ENCODE measurements around the gene BIRC5.
A peak's percentile ranks its signal among the peaks of the same experiment; 100 is the strongest.
"Not testable (repeated sequence)": the region's sequence is repeated elsewhere in the genome, so short reads cannot be mapped to it uniquely, and the experiment has no call there.

The BIRC5 gene

DNA sequence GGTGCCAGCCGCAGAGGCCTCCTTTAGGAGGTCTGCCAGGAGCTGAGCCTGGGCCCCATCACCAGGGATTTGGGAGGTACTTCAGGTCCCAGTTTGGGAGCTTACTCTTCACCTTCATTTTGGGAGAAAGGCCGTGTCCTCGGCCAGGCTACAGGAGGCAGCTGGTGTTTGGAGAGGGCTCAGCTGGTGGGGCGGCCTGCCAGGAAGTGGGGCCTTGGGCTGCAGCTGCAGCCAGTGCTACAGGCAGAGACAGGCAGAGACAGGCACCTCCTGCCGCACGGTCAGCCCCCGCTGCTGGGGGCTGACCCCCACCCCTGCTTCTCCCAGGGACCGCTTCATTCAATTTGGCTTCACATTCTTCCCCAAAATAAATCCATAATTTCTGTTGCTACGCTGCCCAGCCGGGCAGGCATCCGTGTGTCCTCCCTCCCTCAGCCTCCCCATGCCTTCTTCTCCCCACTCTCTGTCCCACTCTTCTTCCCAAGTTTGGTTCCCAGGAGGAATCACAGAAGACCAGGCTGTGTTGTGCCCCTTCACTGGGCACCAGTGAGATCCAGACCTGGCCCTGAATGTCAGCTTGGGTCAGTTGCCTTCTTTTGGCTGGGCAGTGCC lies 23.5 kb downstream of the BIRC5 start:
- H3K27ac ChIP-seq: no peak overlapping the region
- no peak for DNase-seq (ENCODE audit: low read depth, low spot score)

DNA sequence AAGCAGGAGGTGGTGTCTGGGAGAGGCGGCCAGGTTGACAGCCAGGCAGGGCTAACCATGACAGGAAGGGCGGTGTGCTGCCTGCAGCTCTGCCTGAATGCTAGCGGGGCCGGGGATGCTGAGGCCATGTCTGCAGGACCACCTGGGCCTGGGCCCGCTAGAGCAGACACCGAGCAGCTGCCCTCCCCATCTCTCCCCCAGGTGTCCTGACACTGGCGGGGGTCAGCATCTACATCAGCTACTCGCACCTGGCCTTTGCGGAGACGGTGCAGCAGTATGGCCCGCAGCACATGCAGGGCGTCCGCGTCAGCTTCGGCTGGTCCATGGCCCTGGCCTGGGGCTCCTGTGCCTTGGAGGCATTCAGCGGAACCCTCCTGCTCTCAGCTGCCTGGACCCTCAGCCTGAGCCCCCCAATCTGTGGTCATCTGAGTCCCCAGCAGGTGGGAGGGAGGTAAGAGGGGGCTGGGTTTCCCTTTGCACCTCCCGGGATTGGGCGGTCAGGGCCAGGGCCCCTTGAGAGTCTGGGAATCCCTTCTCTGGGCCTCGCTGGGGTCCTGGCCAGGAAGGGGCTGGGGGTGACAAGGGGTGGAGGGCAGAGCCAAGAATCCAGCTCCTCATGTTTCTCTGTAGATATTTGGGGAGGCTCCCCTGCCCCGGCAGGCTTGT lies 24.9 kb downstream of the BIRC5 start:
- no peak for DNase-seq (ENCODE audit: low read depth, low spot score)
- no peak overlapping the region for H3K27ac ChIP-seq

DNA sequence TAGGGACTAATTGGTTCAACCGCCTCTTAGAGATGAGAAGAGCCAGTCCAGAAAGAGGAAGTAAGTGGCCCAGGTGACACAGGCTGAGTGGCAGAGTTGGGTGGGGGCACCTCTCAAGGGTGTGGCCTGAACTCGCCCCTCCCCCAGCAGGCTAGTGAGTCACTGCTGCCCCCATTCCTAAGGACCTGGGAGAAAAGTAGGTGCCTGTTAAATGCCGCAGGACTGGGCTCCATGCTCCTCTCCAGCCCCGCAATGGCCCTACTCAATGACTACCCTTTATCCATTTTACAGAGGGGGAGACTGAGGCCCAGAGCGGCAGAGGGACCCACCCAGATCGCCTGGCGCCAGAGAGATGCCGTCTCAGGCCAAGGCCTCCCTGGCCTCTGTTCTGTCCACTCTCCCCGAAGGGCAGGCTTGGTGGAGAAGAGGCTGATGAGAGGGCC lies 25.5 kb downstream of the BIRC5 start:
- no peak for DNase-seq (ENCODE audit: low read depth, low spot score)
- no peak overlapping the region for H3K27ac ChIP-seq

DNA sequence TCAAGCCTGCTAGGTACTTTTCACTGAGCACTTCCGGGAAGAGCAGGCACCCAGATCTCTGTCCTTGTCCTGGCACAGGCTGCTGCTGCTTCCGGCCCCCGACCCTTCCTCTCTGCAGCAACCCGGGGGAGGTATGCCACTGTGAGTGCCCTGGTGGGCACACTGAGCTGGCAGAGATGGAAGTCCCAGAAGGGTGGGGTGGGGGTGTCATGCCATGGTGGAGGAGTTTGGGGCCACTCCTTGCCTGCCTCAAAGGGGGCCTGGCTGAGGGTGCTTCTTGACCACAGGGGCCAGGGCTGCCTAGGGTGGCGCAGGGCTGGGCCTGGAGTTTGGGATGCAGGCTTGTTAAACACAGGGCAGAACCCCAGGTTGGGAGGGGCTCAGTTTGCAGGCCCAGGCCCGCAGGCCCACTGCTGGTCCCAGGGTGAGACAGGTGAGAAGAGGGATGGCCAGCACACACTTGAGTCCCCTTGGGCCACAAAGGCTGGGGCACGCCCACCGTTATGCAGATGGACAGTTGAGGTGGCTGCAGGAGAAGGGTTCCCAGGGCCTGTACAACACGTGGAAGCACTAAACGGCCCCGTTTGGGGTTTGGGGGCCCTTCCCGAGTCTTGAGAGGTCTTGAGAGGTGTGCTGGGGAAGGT lies 26.1 kb downstream of the BIRC5 start:
- DNase-seq (ENCODE audit: low read depth, low spot score): no peak

DNA sequence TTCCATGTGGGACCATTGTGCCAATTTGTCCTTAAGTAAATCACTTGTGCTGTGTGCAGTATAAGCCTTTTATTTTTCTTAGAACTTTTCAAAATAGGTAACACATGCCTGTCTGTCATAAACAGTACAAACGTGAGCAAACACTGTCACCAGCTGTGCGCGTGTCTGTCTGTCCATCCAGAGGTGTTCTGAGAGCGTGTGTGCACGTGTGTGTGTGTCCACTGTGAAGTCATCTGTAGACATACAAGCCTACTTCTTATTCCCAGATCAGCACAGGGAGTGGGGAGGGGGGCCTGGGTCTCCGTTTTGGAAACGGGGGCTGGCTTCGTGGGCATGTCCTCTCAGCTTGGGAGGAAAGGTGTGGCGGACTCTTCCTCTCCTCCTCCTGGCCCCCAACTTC lies 26.8 kb downstream of the BIRC5 start:
- no peak overlapping the region for H3K27ac ChIP-seq
- no peak for DNase-seq (ENCODE audit: low read depth, low spot score)

More for the DNA sequence above, 26.1 kb downstream of the BIRC5 start:
- no peak overlapping the region for H3K27ac ChIP-seq

DNA sequence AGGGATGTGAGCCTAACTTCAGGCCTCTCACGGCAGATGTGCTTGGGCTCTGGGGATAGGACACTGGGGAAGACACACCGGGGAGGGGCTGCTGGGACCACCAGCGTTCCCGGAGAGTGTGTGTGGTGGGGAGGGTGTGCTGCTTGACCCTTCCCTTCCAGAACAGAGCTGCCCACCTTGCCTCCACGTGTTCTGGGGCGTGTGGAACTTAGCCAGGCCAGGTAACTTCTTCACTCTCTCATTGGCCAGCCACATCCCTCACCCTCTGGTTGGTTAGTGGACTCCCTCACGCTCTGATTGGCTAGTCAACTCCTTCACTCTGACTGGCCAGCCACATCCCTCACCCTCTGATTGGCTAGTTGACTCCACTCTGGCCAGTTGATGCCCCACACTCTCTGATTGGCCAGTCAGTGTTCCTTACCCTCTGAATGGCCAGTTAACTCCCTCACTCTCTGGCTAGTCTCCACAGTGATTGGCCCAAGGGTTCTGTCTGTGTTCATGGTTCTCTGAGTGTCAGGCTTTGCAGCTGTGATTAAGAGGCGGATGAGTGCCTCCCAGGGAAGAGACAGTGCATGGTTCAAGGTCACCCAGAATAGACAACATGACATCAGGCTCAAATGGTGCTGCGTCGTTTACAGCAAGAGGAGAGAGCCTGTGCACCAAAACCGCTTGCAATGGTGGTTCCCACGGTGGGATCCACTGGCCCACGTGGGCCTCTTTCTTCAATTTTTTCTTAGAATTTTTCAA lies 27.4 kb downstream of the BIRC5 start:
- no peak for DNase-seq (ENCODE audit: low read depth, low spot score)
- no peak overlapping the region for H3K27ac ChIP-seq

DNA sequence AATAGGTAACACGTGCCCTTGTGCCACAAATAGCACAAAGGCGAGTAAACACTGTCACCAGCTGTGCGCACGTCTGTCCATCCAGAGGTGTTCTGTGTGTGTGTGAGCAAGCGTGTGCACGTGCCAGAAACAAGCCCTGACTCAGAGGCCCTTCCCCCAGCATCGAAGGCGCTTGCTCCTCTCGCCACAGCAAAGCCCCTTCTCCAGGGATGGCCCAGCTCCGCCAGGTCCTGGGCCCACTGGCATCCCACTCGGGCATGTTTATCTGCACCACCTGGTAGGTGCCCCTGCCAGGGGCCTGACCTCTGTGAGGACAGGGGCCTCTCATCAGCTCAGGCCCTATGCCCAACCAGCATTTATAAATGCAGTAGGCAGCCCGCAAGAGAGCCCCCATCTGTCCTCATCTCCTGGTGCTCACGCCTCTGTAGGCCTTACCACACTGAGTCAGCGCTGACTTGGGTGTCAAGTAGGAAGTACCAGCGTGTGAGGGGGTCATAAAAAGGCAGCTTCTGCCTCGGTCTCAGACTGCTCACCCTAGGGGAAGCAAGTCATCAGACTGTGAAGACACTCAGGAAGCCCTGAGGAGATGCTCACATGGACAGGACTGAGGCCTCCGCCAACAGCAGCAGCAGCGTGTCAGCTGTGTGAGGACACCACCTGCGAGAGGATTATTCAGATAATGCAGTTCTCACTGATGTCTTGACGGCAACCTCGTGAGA lies 28.1 kb downstream of the BIRC5 start:
- no peak overlapping the region for H3K27ac ChIP-seq
- DNase-seq (ENCODE audit: low read depth, low spot score): no peak

DNA sequence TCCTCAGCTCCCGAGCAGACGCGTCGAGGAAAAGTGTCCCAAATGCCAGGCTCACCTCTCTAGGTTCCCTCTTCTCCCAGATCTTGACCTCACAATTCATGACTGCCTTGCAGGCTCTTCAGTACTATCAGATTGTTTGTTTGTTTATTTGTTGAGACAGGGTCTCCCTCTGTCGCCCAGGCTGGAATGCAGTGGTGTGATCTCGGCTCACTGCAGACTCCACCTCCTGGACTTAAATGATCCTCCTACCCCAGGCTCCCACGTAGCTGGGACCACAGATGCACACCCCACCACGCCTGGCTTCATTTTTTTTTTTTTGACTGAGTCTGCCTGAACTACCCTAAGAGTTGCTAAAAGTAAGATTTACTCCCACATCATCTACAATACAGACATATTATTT lies 33.3 kb downstream of the BIRC5 start:
- DNase-seq (ENCODE audit: low read depth, low spot score): no peak
- H3K27ac ChIP-seq: no peak overlapping the region

DNA sequence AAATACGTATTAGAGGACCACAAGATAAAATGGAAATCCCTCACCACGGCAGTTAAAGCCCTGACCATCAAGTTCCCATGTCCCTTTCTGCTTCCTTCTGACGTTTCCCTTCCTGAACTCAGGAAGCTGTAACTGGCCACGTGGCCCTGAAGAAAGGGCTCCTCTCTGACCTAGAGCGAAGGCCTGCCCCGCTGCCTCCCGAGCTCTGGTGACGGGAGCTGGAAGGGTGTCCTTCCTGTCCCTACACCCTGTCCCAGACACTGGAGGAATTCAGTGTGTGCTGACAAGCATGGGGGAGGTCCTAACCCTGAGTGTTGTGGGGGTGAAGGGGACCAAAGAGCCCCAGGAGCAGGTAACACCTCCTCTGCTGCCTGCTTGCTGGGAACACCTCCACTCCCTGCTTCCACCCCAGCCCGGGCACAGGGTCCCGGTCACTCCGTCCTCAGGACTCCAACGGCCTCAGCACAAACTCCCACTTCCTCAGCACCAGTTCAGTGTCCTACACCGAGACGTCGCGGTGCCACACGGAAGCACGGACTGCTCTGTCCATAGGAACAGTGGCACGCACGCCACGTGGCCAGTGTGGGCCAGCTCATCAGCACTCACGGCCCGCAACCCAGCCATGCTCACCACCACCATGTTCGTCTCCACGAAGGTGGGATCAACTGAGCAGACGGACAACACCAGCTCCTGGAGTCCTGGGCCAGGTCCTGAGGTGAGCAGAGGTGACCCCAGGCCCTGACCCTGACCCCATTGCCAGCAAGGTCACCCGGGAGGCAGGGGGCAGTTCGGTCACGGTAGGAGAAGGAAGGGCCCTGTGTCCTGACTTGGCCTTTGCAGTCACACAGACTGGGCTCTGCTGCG lies 34.2 kb downstream of the BIRC5 start:
- H3K27ac ChIP-seq: no peak overlapping the region
- DNase-seq (ENCODE audit: low read depth, low spot score): no peak

DNA sequence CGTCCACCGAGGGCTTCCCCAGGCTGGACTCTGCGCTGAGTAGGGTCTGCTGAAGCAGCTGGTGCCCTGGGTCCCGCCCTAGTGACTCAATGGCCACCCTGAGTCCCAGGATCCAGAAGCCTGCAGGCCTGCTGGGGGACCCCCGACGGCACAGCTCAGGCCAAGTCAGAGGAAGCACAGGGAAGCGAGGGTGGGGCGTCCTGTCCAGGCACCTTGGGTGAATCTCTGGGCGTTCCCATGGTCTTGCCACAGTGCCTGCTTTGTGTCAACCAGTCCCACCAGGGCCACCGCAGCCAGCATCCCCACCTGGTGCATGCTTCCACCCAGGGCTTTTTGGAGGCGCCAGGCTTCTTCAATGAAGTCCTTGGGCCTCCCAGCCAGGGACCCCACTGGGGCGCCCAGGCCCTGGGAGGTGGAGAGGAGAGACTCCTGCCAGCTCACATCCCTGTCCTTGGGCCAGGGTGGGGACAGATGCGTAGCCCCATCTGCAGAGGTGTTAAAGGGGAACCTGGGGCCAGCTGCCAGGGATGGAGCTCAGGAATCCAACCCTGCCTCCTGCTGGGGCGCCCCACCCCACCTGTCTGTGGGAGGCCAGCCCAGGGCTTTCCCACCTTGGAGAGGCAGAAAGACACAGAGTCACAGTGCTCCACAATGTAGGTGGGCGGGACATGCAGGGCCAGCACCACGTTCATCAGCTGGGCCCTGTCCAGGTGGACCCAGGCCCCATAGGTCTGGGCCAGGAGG lies 35.2 kb downstream of the BIRC5 start:
- DNase-seq (ENCODE audit: low read depth, low spot score): no peak
- H3K27ac ChIP-seq: no peak overlapping the region

DNA sequence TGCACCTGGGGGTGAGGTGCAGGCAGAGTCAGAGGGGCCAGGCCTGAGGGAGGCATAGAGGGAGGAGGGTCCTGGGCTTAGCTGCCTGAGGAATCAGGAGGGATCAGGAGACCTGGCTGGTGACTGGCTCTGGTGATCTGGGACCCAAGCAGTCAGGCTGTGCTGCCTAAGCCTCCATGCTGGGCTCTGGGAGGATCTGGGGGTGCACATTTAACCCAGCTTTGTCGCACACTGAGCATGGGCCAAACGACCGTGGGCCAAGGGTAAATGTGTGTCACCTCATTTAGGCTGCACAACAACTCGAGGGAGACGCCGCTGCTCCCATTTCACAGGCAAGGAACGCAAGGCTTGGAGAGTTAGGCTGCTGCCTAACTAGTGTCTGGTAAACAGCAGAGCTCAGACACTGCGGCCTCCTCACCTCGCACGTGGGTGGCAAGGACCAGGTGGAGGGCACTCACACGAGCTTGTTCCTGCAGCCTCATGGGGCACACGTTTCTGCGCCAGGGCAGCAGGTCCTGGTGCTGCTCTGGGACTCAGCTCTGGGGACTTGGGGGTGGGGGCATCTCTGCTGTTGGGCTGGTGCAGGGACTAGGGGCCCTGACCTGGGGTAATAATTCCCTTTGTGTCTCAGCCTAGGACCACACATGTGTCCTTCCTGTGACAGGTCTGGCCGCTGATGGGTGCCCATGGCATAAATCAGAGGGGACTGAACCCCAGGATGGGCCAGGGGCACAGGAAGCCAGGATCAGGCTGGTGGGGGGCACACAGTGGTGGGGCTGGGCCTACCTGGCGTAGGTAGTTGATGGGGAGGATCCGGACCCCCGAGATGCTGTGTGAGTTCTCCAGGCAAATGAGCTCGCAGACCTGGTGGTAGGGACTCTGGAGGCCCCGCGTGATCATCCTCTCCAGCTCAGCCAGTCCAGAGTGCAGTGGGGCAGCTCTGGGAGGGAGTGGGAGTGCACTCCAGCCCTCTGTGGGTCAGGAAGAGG lies 36.1 kb downstream of the BIRC5 start:
- no peak overlapping the region for H3K27ac ChIP-seq

DNA sequence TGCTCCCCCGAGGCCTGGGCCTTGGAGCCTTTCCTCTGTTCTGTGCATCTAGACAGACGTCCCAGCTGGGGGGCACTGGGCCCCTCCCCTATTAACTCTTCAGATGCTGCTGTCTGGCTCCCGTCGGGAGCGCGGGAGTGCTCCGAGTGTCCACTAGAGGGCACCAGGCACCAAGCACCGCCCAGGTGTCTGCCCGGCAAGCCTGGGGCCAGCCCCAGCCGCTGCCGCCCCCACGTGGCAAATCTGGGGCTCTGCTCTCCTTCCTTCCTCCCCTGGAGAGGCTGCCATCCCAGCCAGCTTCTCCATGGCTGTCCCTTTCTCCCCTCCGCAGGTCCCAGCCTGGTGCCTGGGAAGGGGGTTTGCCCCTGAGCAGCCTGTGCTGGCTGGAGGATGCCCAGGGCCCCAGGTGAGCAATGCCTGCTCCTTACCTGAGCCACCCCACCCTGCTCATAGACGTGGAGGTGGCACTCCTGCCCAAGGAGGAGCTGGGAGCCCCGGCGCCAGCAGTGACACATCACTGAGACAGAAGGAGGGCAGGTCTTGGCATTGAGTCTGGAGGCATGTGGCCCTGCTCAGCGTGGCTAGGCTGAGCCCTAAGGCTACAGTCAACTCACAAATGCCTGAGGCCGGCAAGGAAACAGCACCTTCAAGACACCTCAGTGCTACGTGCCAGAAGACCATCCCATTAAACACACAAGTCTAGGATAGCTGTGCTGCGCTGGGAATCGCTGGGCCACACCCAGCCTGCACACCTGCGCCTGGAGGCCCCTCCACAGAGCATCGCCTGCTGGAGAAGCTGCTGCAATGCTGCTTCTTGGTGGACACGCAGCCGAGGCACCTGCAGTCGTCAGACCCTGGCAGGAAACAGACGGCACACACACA lies 37.1 kb downstream of the BIRC5 start:
- peak; percentile 63 for DNase-seq (ENCODE audit: low read depth, low spot score)
- H3K27ac ChIP-seq: peak overlapping the region; percentile 41

More for the DNA sequence above, 36.1 kb downstream of the BIRC5 start:
- DNase-seq (ENCODE audit: low read depth, low spot score): no peak

DNA sequence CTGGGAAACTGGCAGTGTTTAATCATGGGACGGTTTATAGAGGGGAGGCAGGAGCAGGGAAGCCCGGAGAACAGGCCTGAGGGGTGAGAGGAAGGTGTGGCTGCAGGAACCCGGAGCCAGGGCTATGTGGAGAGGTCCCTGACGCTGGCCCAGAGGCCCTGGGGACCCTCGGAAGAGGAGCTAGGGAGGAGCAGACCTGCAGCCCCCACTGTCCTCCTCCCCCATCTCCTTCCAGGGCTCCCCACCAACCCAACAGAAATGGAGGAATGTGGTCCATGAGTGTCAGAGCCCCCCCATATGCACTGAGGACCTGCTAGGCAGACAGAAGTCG lies 37.7 kb downstream of the BIRC5 start:
- H3K27ac ChIP-seq: no peak overlapping the region
- no peak for DNase-seq (ENCODE audit: low read depth, low spot score)

DNA sequence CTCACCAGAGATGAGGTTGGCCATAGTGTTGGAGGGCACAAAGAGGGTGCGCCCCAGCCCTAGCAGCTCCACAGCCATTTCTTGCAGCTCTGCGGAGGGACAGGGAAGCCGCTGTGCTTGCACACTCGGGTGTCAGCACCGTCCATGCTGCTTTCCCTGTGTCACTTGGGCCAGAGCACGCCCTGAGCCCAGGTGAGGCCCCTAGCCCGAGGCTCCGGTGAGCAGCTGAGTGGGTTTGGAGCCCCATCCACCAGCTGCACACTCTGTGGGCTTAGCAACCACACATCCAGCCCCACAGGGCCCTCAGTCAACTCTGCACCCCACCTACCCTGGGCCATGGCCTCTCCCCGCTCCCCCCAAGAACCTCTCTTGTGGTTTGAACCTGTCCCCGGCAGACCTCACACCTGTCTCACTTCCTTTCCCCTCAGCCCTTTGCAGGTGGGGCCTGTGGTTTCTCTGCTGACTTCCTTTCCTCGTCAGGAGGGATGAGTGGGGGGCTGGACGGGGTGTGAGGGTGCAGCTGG lies 38.1 kb downstream of the BIRC5 start:
- no peak for DNase-seq (ENCODE audit: low read depth, low spot score)
- no peak overlapping the region for H3K27ac ChIP-seq

DNA sequence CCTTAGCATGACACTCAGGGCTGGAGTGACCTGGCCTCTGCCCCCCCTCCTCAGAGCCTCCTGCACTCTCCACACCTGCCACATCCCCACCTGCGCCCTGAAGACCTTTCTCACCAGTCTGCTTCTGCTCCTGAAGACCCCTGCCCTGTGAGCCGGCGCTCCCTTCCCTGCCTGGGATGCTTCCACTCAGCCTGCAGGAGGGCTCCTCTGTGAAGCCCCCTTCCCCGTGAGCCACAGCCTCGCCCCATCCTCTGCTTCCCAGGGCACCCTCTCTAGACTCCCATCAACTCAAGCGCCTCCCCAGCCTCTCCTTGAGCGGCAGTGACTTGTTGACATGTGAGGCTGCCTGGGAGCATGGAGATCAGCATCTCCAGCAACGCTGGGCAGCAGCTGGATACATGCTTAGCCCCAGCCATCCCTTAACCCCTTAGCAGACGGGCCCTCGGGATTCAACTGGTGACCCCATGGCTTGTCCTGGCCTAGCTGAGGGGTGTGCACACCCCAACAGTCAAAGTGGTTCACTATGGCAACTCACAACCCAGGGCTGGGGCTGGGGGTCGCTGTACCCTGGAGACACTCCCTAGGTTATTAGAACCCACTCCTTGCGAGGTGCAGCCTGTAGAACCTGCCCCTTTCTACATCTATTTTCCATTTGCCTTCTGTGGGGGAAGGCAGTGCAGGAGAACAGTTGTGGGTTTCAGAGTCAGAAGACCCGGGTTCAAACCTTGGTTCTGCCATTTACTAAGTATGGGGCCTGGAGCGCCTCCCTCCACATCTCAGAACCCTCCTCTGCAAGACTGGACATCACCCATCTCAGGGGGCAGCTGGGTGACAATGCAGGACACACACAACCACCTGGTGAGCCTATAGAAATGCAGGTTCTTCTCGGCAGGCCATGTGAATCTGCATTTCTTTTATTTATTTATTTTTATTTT lies 38.9 kb downstream of the BIRC5 start:
- no peak overlapping the region for H3K27ac ChIP-seq
- DNase-seq (ENCODE audit: low read depth, low spot score): no peak

DNA sequence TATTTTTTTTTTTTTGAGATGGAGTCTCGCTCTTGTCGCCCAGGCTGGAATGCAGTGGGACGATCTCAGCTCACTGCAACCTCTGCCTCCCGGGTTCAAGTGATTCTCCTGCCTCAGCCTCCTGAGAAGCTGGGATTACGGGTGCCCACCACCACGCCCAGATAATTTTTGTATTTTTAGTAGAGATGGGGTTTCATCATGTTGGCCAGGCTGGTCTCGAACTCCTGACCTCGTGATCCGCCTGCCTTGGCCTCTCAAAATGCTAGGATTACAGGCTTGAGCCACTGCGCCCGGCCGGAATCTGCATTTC lies 39.5 kb downstream of the BIRC5 start:
- DNase-seq (ENCODE audit: low read depth, low spot score); H3K27ac ChIP-seq: not testable (repeated sequence)

All from epithelial cell of prostate (primary cell).